AG09309 (cell line): Measurements from ENCODE around the gene ZNF611.
"Not testable (repeated sequence)": the region's sequence is repeated elsewhere in the genome, so short reads cannot be mapped to it uniquely, and the experiment has no call there.

Source experiments
- DNase-seq: peaks from one replicate; pipeline ENCODE4 v3.0.0-alpha.2; 2010; ENCODE audit warnings: low read depth
- H3K4me3 ChIP-seq: 2 replicates; pipeline ENCODE4 v1.5.1; 2011; ENCODE audit warnings: mild to moderate bottlenecking, low read depth, low read length, moderate library complexity; ENCODE audit not compliant: control insufficient read depth
- TF ChIP-seq, protein P1 (sequence below): IDR thresholded peaks from 2 replicates; pipeline ENCODE4 v1.5.1; 2011; ENCODE audit warnings: mild to moderate bottlenecking, low read depth, low read length, inconsistent platforms; ENCODE audit not compliant: insufficient read depth, control insufficient read depth; ENCODE audit errors: missing control alignments

The ZNF611 gene

DNA sequence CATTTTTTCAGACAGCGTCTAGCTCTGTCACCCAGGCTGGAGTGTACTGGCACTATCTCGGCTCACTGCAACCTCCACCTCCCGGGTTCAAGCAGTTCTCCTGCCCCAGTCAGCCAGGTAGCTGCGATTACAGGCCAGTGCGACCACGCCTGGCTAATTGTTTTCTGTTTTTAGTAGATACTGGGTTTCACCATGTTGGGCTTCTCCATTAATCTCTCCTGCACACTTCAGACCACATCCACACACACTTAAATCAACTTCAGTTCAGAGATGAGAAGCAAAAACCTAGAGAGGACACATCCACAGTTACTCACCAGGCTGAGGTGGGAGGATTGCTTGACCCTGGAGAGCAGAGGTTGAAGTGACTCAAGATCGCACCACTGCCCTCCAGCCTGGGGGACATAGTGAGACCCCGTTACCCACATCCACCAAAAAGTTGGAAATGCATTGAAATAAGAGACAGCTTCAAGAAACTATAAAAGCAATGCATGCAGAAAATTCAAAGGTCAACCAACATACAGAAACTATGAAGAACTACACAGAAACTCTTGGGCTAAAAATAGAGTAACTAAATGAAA, 42.3 kb downstream of the ZNF611 start:
- TF ChIP-seq, protein P1, sequence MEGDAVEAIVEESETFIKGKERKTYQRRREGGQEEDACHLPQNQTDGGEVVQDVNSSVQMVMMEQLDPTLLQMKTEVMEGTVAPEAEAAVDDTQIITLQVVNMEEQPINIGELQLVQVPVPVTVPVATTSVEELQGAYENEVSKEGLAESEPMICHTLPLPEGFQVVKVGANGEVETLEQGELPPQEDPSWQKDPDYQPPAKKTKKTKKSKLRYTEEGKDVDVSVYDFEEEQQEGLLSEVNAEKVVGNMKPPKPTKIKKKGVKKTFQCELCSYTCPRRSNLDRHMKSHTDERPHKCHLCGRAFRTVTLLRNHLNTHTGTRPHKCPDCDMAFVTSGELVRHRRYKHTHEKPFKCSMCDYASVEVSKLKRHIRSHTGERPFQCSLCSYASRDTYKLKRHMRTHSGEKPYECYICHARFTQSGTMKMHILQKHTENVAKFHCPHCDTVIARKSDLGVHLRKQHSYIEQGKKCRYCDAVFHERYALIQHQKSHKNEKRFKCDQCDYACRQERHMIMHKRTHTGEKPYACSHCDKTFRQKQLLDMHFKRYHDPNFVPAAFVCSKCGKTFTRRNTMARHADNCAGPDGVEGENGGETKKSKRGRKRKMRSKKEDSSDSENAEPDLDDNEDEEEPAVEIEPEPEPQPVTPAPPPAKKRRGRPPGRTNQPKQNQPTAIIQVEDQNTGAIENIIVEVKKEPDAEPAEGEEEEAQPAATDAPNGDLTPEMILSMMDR: no peak
- no peak overlapping the region for H3K4me3 ChIP-seq
- no peak for DNase-seq

GRCh38 chr19:52691737-52692136, 43.1 kb downstream of the ZNF611 start:
- DNase-seq: no peak
- TF ChIP-seq, protein P1: no peak
- H3K4me3 ChIP-seq: no peak overlapping the region

DNA sequence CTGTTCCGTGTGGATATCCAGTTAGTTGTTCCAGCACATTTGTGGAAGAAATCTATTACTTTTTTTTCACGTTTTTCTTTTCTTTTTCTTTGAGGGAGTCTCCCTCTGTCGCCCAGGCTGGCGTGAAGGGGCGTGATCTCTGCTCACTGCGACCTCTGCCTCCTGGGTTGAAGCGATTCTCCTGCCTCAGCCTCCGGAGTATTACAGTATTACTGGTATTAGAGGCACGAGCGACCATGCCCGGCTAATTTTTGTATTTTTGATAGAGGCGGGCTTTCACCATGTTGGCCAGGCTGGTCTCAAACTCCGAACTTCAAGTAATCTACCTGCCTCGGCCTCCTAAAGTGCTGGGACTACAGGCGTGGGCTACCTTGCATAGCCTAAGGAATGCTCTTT, 43.6 kb downstream of the ZNF611 start:
- TF ChIP-seq, protein P1: no peak
- no peak for DNase-seq
- peak overlapping the region; percentile 47 for H3K4me3 ChIP-seq

- peak overlapping the region; percentile 80 for H3K4me3 ChIP-seq
- TF ChIP-seq, protein P1: no peak
- peak; percentile 72 for DNase-seq
These were observed 44.3 kb downstream of the ZNF611 start for GRCh38 chr19:52690369-52691214.

- peak overlapping the region; percentile 80 for H3K4me3 ChIP-seq
- TF ChIP-seq, protein P1: no peak
- no peak for DNase-seq
These were observed 44.9 kb downstream of the ZNF611 start for GRCh38 chr19:52689843-52690368.

DNA sequence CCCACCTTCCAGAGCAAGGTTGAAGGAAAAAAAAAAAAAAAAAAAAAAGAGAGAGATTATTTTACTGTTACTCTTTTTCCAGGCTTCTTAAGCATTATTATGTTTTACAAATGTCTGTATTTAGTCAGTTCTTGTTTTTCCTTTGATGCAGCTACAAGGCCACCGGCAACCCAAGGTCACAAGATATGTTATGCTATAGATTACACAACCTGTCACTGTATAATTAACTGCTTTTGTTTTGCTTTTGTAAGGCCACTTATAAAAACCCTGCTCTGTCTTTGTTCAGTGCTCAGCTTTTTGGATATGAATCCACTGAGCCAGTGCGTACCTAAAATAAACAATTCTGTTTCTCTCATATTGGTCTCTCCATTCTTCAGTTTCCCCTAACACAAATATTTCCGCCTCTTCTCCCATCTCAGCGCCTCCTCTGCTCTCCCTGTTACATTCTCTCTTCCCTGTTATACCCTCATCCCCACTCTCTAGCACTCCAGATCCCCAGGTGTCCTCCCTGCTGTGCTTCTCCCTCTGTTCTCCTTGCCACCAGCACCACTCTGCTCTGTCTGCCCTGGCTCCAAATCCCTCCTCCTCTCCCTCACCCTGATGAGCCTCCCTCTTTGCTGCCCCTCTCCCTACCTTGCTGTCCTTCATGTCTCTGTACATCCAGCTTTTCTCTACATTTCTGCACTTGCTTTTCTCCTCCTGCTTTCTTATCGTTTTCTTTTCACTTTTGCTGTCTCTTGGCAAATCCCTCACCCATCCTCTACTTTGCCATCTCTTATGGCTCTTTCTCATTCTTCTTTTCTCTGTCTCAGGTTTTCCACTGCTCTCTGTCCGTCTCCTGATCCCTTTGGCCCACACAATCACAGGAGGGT, 45.7 kb downstream of the ZNF611 start:
- DNase-seq: not testable (repeated sequence)

More for the DNA sequence above, 45.7 kb downstream of the ZNF611 start:
- peak overlapping the region; percentile 80 for H3K4me3 ChIP-seq
